Fibroblast of skin of scalp (primary cell): ENCODE results near the gene PPP1R17. TPM values are rescaled to one million over a fixed set of nuclear protein-coding genes. Genes with fewer than 3 reads are reported as not detected.
A peak's percentile ranks its signal among the peaks of the same experiment; 100 is the strongest.

Experiments used
- DNase-seq: peaks from one replicate; pipeline ENCODE4 v3.0.0-alpha.2; 2013
- polyA plus RNA-seq, 2 experiments: library from polyadenylated mRNA; unstranded; fragments of 120-200 nt; gene quantifications; one replicate each; pipeline ENCODE4 v1.2.1, GENCODE V29; 2013; ENCODE audit not compliant: insufficient read length in 2 of 2

Gene PPP1R17
- polyA plus RNA-seq (2013, experiment 1 of 2; ENCODE audit: insufficient read length): not detected
- polyA plus RNA-seq (2013, experiment 2 of 2; ENCODE audit: insufficient read length): not detected

DNA sequence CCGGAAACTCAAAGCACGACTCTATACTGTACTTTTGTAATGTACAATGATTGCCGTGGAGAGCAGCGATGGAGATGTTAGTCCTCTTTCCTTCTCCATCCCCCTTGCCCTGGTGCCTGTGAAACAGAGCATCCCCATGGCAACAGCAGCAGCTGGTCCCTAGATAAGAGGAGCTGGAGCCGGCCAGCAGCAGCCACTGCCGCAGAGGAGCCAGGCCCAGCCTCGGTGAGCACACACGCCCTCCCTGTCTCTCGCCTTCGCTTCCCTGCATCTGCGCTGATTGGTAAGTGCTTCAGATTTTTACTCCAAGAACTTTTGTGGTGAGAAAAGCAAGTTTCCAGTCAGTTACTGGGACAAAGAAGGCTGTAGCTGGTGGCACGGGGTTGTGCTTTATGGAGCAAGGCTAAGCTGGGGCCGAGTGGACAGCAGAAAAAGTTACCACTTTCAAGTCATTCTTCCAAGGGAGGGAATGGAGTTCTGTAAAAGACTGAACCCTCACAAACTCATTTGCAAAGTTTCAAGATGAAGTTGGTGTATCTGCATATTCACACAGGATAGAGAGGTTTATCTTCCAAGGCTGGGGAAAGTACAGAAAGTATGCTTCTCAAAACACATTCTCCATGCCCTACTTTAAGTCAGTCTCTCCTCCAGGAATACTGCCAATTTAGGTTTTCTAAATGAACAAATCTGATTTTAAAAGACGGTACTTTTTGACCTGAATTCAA is at the start of gene PPP1R17:
Gene PPP1R17 (plus strand): TSS at position 192 of the 725 bp plus-strand sequence. CDS start 5,227 bp downstream, outside the sequence.
- DNase-seq: no peak

DNA sequence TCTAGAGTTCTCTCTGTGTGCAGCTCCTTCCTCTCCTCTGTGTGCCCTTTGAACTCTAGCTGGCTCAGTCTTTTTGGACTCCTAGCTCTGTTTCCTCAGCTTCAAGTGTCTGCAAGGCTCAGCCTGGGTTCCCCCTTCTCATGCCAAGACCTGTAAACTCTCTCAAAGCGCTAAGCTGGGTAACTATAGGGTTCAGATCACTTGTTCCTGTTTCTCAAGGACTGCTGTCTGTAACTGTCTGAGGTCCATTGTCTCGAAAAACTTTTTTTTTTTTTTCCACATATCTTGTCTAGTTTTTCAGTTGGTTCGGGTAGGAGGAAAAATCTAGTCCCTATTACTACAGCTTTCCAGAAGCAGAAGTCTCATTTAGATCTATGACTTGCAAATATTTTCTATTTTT is 46.6 kb upstream of the PPP1R17 start:
- no peak for DNase-seq

DNA sequence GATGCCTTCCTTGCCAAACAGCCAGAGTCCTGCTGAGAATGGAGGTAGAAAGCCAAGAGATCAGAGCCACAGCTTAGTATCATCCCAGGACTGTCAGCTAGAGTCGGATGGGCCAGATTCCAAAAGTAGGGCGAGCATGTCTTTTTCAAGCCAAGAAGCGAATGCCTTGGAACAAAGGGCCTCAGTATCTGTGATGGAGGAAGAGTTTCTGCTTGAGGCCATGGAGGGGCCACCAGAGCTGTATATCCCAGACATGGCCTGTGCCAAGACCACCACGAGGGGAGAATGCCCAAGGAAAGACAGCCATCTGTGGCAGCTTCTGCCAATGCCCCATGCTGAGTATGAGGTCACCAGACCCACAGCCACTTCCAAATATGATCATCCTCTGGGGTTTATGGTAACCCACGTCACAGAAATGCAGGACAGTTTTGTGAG is 44.3 kb upstream of the PPP1R17 start:
- no peak for DNase-seq

DNA sequence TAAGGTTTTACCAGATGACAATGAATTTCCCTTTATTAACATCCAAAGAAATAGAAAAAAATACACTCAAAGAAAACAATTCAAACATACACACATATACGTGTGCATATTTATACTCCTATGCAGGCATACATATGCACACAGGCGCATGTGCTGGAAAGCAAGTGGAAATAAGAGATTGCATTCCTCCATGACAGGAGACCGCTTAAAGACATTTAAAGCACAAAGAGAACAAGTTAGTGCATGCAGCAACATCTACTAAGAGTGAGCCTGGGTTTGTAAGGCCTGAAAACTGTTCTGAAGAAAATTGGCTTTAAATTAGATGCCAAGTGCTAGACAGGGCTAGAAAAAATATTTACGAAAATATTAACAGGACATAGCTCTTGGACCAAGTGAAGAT is 40.1 kb upstream of the PPP1R17 start:
- no peak for DNase-seq

DNA sequence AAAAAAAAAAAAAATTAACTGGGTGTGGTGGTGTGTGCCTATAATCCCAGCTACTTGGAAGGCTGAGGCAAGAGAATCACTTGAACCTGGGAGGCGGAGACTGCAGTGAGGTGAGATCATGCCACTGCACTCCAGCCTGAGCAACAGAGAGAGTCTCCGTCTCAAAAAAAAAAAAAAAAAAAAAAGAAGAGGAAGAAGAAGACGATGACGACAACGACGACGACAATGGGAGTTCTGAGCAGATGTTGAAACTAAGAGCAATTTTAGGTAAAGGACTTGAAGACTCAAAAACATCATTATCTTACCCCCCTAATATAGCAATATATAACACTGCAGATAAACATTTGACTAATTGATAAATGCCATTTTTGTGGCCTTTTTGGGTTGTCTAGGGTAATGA is 39.5 kb upstream of the PPP1R17 start:
- no peak for DNase-seq

DNA sequence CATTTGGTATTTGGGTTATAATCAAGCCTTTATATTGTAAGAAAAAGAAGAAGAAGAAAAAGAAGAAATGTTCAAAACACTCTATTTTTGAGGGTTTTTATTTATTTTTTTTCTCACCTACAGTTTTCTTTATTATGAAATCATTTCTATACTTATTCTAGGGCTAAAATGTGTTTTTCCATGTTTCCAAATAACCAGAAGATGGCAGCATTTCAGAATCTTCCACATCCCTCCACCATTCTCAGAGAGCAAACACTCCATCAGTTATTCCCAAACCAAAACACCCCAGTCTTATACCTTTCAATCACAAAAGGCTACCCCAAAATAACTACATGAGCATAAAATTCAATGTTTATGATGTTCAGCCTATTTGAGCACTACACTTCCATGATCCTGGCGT is 38.7 kb upstream of the PPP1R17 start:
- peak; percentile 4 for DNase-seq

DNA sequence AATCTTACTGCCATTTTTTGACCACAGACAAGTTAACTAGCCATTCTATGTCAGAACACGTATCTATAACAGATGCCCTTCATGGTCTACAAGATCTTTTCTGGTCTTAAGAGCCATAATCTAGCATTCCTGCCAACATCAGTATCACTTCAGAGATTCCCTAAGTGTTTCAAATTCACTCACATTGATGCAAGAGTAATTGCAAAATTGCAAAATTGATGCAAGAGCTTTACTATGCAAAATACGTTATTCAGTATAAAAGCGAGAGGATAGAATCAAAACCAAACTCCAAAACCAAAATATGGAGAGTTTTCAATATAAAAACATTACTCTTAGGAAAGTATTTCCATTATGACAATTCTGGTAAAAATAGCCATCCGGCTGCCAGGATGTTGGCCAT is 38.1 kb upstream of the PPP1R17 start:
- DNase-seq: no peak

DNA sequence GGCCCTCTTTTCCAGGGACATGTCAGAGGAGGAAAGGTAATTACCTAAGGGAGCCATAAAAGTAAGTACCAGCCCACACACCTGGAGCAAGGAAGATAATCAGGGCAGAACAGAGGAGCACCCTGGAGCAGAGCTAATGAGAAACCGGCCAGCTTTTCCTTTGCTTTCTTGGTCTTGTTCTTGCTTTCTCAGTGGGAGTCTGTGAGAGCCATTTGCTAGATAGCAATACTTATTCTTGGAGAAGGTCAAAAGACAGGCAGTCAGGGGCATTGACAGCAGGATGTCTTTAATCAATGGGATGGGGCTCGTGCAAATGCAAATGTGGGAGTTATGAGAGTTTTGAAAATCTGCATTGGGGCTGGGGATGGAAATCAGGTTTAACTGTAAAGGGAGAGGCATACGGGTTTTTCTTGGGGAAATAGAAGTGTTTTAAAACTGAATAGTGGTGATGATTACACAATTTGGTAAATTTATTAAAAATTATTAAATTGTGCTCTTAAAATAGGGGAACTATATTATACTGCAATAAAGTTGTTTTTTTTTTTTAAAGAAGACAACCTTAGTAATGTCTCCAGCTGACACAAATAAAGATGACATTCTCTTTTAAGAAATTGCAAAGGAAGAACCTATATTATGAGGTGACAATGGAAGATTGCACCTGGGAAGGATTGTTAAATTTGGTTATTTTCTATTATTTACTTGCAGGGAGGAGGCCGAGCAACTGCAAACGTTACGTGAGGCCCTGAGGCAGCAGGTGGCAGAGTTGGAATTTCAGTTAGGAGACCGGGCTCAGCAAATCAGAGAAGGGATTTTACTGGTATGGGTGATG is 35.6 kb upstream of the PPP1R17 start:
- DNase-seq: no peak

DNA sequence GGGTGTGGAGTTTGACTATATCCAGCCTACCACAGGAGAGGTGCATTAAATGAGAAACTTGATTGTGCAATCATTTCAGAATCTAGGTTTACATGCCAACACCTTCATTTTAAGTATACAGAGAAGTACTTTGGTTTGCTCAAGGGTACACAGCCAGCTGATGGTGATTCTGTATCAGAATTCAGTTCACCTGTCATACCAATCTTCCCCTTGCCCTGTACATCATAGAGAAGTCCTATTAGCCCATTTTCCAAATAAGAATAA is 35.0 kb upstream of the PPP1R17 start:
- no peak for DNase-seq

DNA sequence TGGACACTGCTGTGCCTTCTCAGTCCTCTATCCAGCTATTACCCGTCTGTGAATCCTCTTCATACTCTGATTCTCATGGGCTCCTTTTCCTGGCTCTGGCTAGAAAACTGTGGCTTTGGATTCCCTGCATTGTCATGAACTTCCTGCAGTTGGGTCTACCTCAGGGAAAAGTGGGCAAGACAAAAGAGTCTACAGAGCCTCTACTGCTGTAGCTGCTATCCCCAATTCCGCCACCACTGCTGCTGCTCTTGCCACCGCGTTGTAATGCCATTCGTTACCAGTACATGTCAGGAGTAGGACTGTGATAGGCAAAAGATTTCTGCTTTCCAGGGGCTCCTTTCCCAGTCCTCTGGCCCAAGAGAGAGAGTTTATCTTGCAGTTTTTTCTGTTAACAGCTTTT is 23.9 kb upstream of the PPP1R17 start:
- DNase-seq: no peak

DNA sequence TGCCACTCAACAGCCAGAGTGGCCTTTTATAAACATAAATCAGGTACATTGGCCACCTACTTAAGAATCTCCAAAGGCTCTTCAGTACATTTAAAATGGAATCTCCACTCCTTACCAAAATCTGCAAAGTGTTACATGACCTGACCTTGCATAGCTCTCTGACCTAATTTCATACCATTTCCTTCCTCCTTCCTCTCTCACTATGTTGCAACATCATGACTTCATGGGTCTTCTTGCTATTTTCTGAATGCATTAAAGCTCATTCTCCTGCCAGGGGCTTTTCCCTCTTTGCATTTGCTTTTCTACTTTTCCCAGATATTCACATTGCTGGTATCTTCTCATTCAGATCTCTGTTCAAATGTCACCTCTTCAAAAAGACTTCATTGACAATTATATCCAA is 22.1 kb upstream of the PPP1R17 start:
- DNase-seq: no peak

DNA sequence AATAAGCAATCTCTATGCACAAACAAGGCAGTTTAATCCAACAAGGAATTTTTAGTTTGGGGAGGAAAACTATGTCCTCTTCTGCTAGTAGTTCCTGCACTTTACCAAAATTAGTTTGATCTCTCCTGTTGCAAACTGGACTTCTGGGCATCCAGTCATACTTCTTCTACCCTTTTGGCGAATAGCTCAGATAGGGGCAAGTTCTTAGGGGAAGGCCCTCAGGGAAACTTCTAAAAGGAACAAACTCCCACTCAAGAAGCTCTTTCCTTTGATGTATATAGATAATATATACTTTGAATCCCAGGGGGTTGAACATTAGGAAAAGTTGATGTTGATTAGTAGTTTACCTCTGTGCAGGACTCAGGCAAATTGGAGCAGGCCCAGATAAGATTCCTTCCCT is 21.5 kb upstream of the PPP1R17 start:
- no peak for DNase-seq

DNA sequence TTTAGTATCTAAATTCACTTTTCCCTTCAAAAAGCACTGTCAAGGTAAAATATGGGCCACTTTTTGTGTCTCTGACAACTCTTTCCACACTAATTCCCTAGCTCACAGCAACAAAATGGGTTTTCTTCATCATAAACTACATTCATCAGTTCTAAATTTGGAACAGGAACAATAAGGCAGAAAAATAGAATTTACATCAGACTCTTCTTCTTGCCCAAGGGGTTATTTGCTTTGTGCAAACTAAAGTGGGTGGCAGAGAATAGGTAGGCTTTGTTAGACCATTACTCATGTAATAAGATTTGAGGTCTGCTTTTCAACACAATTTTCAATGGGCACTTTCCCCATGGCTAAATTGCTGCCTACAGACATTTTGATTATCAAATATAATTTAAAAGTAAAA is 17.6 kb upstream of the PPP1R17 start:
- DNase-seq: no peak

DNA sequence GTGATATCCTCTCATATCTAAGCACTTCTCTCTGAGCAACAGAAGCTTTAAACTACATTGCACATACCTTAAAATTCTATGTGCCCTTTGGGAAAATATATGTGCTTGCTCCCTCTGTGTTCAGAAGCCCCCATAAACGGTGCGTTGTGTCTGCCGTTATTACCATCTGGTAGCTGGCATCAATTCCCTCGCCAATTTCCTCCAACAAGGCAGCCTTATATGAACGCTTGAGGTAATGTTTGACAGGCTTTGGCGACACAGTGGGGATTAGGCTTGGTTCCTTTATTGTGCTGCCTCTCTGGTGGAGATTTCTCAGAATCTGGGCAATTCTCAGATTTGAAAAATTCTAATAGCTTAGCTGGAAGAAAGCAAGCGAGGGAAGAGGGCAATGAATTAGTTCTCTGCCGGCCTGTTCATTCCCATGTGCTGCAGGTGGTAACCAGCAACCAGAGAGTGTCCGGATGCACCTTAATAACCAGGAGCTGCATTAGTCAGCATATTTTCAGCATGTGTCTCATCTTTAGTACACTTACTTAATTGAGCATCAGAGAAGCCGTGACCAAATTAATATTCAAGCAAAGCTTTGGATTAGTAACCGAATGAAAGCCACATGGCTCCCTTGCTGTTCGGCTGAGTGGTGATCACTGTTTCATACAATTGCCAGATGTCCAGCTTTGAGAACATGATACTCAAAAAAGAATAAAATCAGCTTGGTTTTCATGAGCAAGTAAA is 7.3 kb upstream of the PPP1R17 start:
- DNase-seq: no peak

DNA sequence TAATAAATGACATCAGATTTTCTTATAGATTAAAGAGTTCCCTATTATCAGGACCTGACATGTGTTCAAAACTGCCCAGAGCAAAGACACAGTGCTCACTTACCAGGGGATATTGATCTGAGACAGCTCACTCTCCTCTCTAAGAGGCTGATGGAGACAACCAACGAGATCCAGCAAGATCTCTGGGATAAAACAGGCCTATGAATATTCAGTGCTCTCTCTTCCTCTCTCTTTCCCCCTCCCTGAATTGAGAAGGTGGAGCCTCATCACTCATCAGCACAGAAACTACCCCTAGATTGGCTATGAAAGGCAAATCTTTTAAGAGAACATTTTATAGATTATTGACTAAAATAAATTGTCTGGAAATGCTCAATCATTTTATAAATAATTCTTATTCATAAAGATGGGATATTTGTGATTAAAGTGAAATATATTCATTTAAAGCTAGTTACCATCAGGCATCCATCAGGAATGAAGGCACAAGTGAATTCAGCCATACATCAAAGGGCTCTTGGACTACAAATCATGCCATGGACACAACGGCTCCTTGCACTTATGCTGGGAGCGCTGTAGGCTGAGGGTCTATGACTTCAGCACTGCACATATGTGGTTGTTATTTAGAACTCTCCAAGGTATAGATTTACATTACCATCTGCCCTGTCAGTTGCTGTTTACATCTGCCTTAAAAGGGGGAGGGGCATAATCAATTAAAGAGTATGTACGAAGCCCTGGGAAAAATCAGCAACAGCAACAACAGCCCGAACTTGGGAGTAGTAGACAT is 3.4 kb upstream of the PPP1R17 start:
- no peak for DNase-seq

DNA sequence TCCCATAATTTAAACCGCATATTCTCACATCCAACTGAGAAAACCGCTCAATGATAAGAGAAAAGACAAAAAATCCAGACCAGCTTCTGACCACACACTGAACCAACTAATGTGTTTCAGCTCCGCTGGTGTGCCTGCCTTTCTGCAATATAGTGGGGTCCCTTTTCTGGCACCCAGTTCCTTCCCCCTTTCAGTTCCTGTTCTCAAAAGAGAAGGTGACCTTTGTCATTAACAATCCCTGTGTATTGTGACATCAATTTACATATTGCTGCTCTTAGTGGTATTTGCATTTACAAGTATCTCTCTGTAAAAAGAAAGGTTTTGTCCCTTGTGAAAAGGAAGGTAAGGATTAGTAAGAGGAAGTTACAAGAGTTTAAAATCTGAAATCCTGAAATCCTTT is 1.4 kb downstream of the PPP1R17 start:
- DNase-seq: no peak

DNA sequence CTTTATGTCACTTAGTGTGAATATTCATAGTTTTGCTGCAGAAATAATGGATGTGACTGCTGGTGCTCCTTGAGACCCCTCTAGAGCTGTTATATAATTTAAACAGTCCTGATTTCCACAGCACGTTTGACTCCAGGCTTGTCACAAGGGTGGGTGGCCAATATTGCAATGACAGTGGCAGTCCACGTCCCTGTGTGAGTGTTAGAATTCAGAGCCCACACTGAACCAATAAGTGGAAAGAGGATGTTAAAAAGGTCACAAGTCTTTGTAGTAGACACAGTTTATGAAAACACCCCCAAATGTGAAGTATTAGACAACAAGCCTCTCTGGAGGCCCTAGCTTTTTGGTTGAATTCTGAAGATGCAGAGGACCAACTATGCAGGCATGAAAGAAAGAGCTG is 2.0 kb downstream of the PPP1R17 start:
- no peak for DNase-seq

DNA sequence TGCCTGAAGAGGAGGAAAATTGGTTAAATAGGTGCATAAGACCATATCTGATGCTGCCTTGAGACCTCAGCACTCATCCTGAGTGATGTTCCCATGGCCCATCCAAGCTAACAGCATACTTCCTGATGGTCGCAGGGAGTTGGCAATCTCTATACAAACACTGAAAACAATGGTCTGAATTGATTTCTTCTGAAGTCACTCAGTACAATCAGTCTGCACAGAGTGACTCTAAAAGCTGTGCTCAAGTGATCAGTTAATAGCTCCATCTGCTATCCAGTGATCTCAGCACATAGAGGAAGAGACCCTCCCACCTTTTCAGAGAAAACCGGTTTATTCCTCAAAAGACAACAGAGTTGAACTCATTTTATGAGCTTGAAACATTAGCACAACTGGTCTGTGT is 3.9 kb downstream of the PPP1R17 start:
- DNase-seq: no peak

DNA sequence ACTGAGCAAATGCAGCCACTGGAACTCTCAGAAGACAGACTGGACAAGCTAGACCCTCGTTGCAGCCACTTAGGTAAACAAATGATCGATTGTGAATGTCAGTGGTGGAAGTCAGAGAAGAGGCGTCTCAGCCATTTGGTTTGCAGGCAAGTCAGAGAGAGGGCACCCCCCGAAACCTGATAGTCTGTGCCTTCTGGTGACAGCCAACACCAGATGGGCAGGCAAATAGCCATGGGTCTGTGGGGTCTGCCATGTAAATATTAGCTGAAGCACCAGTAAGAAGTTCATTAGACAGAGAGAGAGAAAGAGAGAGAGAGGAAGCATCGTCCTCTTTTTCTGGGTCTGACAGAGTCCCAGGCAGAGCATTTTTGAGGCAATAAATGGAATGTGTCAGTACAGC is 5.4 kb downstream of the PPP1R17 start:
- DNase-seq: no peak

DNA sequence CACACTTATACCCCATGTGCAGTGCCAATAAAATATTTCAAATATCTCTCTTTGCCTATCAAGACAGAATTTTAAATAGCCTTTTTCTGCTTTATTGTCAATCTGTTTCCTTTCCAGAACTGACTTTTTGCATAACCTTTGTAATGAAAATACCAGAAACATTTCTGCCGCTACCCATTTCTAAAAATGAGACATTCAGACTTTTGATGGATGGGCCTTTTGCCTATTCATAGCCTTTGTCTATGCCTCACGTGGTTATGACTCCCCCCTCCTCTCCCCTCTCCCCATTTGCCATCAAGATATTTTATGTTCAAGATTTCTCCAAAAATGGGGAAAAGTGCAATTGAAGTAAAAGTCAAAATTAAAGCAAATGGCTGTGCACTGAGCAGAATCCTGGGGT is 5.9 kb downstream of the PPP1R17 start:
- no peak for DNase-seq

DNA sequence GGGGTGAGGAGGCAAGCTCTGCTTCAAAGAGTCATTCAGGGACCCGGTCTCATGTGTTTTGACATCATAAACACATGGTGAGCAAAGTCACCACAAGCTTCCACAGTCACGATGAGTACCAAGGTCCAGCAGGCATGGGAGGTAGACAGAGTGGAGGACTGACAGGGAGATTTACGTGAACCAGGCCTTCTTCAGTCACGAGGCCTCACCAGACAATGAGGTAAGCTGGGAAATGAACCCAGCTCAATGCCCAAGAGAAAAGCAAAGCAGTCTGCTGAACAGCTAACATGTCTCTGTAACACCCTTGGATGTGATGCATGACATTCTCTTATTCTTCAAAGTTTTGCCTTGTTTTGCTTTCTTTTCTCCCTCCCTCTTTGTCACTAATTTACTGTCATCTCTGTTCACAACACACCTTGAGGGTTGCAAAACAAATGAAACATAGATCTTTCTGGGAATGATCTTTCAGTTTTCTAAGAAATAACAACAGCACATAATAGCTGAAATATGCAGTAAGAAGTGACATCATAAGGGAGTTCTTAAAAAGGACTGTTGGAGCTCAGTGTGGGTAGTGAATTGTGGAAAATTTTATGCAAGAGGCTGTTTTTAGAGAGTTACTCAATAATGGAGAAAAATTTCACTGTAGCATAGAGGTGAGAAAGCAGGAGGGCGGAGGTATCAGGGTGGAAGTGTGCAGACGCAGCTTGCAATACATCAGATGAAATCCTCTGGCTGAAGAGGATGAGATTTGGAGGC is 9.0 kb downstream of the PPP1R17 start:
- no peak for DNase-seq

DNA sequence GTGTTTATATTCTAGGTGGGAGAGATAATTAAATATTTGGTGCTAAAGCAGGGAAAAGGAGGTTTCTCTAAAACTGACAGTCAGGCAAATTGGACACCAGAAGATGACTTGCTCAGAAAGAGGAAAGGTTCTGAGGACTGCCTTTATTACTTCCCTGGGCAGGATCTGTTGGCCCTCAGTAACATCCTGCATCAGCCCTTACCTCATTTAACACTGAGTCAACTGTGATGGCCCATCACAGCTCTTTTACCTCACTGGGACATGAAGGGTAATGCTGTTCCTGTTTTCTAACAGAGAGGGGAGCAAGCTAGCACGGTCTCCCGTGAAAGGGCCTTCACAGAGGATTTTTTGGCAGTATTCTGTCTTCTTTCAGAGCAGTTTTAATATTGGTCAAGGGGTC is 12.0 kb downstream of the PPP1R17 start:
- DNase-seq: no peak
